GM12878 (cell line): ENCODE data around the gene NFASC. TPM values are rescaled to one million over a fixed set of nuclear protein-coding genes. Genes with fewer than 3 reads are reported as not detected.

Experiments
- ATAC-seq: fragments of 200-7000 bp; cut with Tn5 transposase; 3 replicates; pipeline ENCODE4 v1.9.1; 2020; ENCODE audit warnings: mild to moderate bottlenecking, moderate library complexity
- BruUV-seq: library from RNA; stranded (reverse); fragments of 400-500 nt; replicated peaks from 2 replicates; lab custom pipeline; 2021; lab: Mats Ljungman, UMichigan
- CTCF ChIA-PET: fragments of 300-600 bp; sonication (Branson Sonifier 250); formaldehyde crosslinking; extraction: SDS; loops from one replicate; lab custom pipeline; 2021; ENCODE audit warnings: inconsistent platforms; lab: Yijun Ruan, JAX
- POLR2A ChIA-PET: fragments of 350-600 bp; formaldehyde crosslinking; extraction: SDS; loops from one replicate; lab custom pipeline; 2021; ENCODE audit warnings: inconsistent platforms; lab: Charles Lee
- RAD21 ChIA-PET: fragments of 300-600 bp; sonication (Branson Sonifier 250); formaldehyde crosslinking; loops from one replicate; lab custom pipeline; 2023; ENCODE audit warnings: antibody characterized with exemption; ENCODE audit not compliant: unreplicated experiment; lab: Charles Lee
- SMC1A ChIA-PET: fragments of 300-600 bp; sonication (Branson Sonifier 250); formaldehyde crosslinking; loops from one replicate; lab custom pipeline; 2023; ENCODE audit not compliant: unreplicated experiment, uncharacterized antibody; lab: Charles Lee
- DNase-seq: peaks from one replicate; pipeline ENCODE4 v3.0.0-alpha.2; 2011; ENCODE audit warnings: low read depth, low spot score
- FAIRE-seq: peaks from 3 replicates; lab custom pipeline; 2011; peaks lifted over from hg19 to GRCh38; lab: Jason Lieb, UNC
- H2AFZ ChIP-seq: 2 replicates; pipeline ENCODE4 v1.6.0; 2011; ENCODE audit warnings: low read depth, low read length, control low read depth; ENCODE audit not compliant: control insufficient read depth
- H3K27ac ChIP-seq: 2 replicates; pipeline ENCODE4 v1.5.1; 2011; ENCODE audit warnings: control low read depth; ENCODE audit not compliant: control insufficient read depth, insufficient read depth
- H3K27me3 ChIP-seq, 2 experiments: replicated peaks in 1 of 2; 2 replicates each; pipeline versions ENCODE4 v1.6.0 to v1.6.1; 2011; ENCODE audit warnings: low read length in 1 of 2; ENCODE audit not compliant: control insufficient read depth in 2 of 2, insufficient read depth in 2 of 2
- H3K36me3 ChIP-seq, 2 experiments: 2 replicates each; pipeline ENCODE4 v1.5.1; 2011; ENCODE audit warnings: low read length in 1 of 2; ENCODE audit not compliant: control insufficient read depth in 2 of 2, insufficient read depth in 2 of 2
- H3K4me1 ChIP-seq: 2 replicates; pipeline ENCODE4 v1.6.1; 2011; ENCODE audit warnings: mild to moderate bottlenecking, low read length, moderate library complexity, mixed read lengths; ENCODE audit not compliant: control insufficient read depth, insufficient read depth
- H3K4me2 ChIP-seq: 2 replicates; pipeline ENCODE4 v1.6.0; 2011; ENCODE audit warnings: control low read depth; ENCODE audit not compliant: control insufficient read depth, insufficient read depth
- H3K4me3 ChIP-seq: fragments of 200-600 bp; sonication (generic); 2 replicates; pipeline ENCODE4 v1.5.1; 2016
- H3K79me2 ChIP-seq: 2 replicates; pipeline ENCODE4 v1.6.0; 2011; ENCODE audit warnings: low read length; ENCODE audit not compliant: control insufficient read depth, insufficient read depth
- H3K9ac ChIP-seq: 2 replicates; pipeline ENCODE4 v1.8.0; 2011; ENCODE audit warnings: low read length, control low read depth, mixed read lengths; ENCODE audit not compliant: control insufficient read depth, insufficient read depth
- H3K9me3 ChIP-seq: replicated peaks from 3 replicates; pipeline ENCODE4 v1.5.1; 2011; ENCODE audit warnings: mild to moderate bottlenecking, low read length; ENCODE audit not compliant: control insufficient read depth, insufficient read depth
- H4K20me1 ChIP-seq: 2 replicates; pipeline ENCODE4 v1.6.0; 2011; ENCODE audit not compliant: control insufficient read depth, insufficient read depth
- E4F1 ChIP-seq: fragments of 450-650 bp; IDR thresholded peaks from 2 replicates; pipeline ENCODE4 v1.6.1; 2018; ENCODE audit warnings: borderline replicate concordance, mild to moderate bottlenecking; ENCODE audit not compliant: partially characterized antibody
- HDGF ChIP-seq: fragments of 450-650 bp; IDR thresholded peaks from 2 replicates; pipeline ENCODE4 v1.6.1; 2016; ENCODE audit warnings: antibody characterized with exemption
- IKZF1 ChIP-seq: fragments of 450-650 bp; conservative IDR thresholded peaks from 2 replicates; pipeline ENCODE4 v1.6.1; 2017; ENCODE audit warnings: antibody characterized with exemption, mild to moderate bottlenecking
- NR2C2 ChIP-seq: IDR thresholded peaks from 2 replicates; pipeline ENCODE4 v1.6.1; 2011; ENCODE audit warnings: borderline replicate concordance, low read depth; ENCODE audit not compliant: control insufficient read depth, insufficient read length
- NRF1 ChIP-seq: conservative IDR thresholded peaks from 2 replicates; pipeline ENCODE4 v1.6.1; 2011; ENCODE audit warnings: mild to moderate bottlenecking, low read depth, low read length, improper control_type of control experiment
- POLR2AphosphoS5 ChIP-seq: IDR thresholded peaks from 2 replicates; pipeline ENCODE4 v1.6.1; 2011; ENCODE audit warnings: mild to moderate bottlenecking, low read length, inconsistent platforms
- RB1 ChIP-seq: fragments of 450-650 bp; formaldehyde crosslinking; IDR thresholded peaks from 2 replicates; pipeline ENCODE4 v1.6.1; 2017; ENCODE audit warnings: mild to moderate bottlenecking, borderline replicate concordance
- RCOR1 ChIP-seq: conservative IDR thresholded peaks from 2 replicates; pipeline ENCODE4 v1.6.1; 2012; ENCODE audit warnings: low read depth, low read length, improper control_type of control experiment
- SMARCA5 ChIP-seq: fragments of 450-650 bp; IDR thresholded peaks from 2 replicates; pipeline ENCODE4 v1.6.1; 2017; ENCODE audit warnings: mild to moderate bottlenecking
- WGBS: methylation state at CpG from one replicate; pipeline ENCODE4 v1.1.6; 2016; ENCODE audit warnings: low lambda C conversion rate; ENCODE audit not compliant: insufficient replicate concordance, insufficient coverage; ENCODE audit errors: missing lambda C conversion rate; 5-methylcytosine and 5-hydroxymethylcytosine counted together
- in situ Hi-C: fragments of 300-500 bp; cut with MboI; formaldehyde crosslinking; loops from 9 replicates; pipeline ENCODE4 v1.14.3; 2018; ENCODE audit warnings: mixed read lengths
- intact Hi-C: fragments of 100-400 bp; cut with micrococcal nuclease; formaldehyde crosslinking; loops from one replicate; pipeline ENCODE4 v1.14.2; 2022; ENCODE audit not compliant: unreplicated experiment
- polyA plus RNA-seq, 11 experiments: library from polyadenylated mRNA; depleted of rRNA in 4 of 11; unstranded in 6 of 11; stranded (reverse) in 5 of 11; fragments of >200 nt; fragmentation: Nextera tagmentation in 4 of 11; fragmentation: Illumina TruSeq in 1 of 11; extraction: Ambion mirVana in 4 of 11; extraction: Trizol in 1 of 11; gene quantifications; 1 replicate in 1 of 11; 2 replicates in 10 of 11; pipeline versions ENCODE4 v1.2.1 to v1.2.3, GENCODE V29; 2011 to 2016; ENCODE audit warnings: inconsistent platforms in 2 of 11, missing spikeins in 2 of 11, low read depth in 1 of 11
- total RNA-seq, 4 experiments: library from RNA; depleted of rRNA in 3 of 4; stranded (reverse); fragments of >200 nt in 3 of 4; fragmentation: Illumina TruSeq in 1 of 4; extraction: Trizol in 1 of 4; gene quantifications; 2 replicates each; pipeline versions ENCODE4 v1.2.1 to v1.2.3, GENCODE V29; 2013 to 2021
- TF ChIP-seq, protein P1 (sequence below): IDR thresholded peaks from 2 replicates; pipeline ENCODE4 v1.6.1; 2011; ENCODE audit warnings: low read depth, low read length, improper control_type of control experiment, borderline replicate concordance

NFASC gene
- total and polyA plus RNA-seq, 10 of the 15 experiments (the other 5 are each of a cell fraction or from before 2014, with no cell fraction given): 0.04 to 0.31 (median 0.12) TPM; not detected in 4

GRCh38 chr1:204992998-204993314 lies 122.3 kb downstream of the NFASC start:
- Histone ChIP-seq H3K4me2 (no peak overlapping the region), H3K36me3 (no peaks in the 10 kb centered on the region), H3K4me3 (no peak overlapping the region), H2AFZ (no peak overlapping the region), H3K9ac (no peak overlapping the region), H3K79me2 (no peaks in the 10 kb centered on the region), H3K4me1 (no peaks in the 10 kb centered on the region; the same call in 1 of the 2 replicates), H3K9me3 (no peaks in the 10 kb centered on the region), H3K27me3 (peaks cover 0 to 4% of the 10 kb centered on the region in 2 experiments; a peak in 2 of 4 replicates), H4K20me1 (no peaks in the 10 kb centered on the region), H3K27ac (no peak overlapping the region)
- ChIA-PET RAD21 (interaction anchor here (1.0 kb wide), 2 partner anchors 69 to 72 kb away, joined by 3 to 6 read pairs; no protein-coding TSS in a partner anchor), CTCF (interaction anchor here (0.8 to 7.9 kb wide), 5 partner anchors 16 to 262 kb away, joined by 3 to 151 read pairs (median 4); partner anchors contain the start of gene TMCC2), SMC1A (interaction anchor here (2.3 kb wide), 1 partner anchor 69 kb away, joined by 10 read pairs; no protein-coding TSS in a partner anchor), POLR2A (interaction anchor here (0.8 to 1.2 kb wide), 2 partner anchors 28 to 259 kb away, joined by 3 read pairs; no protein-coding TSS in a partner anchor)
- no TSS peak for BruUV-seq
- ATAC-seq (no peak), DNase-seq (no peak), FAIRE-seq (no peak)
- TF ChIP-seq RB1 (no peak), NRF1 (no peak), E4F1 (no peak), HDGF (no peak), NR2C2 (no peak), RCOR1 (no peak), IKZF1 (no peak), POLR2AphosphoS5 (no peak), SMARCA5 (no peak)
- TF ChIP-seq, protein P1, sequence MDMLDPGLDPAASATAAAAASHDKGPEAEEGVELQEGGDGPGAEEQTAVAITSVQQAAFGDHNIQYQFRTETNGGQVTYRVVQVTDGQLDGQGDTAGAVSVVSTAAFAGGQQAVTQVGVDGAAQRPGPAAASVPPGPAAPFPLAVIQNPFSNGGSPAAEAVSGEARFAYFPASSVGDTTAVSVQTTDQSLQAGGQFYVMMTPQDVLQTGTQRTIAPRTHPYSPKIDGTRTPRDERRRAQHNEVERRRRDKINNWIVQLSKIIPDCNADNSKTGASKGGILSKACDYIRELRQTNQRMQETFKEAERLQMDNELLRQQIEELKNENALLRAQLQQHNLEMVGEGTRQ: no peak
- in situ Hi-C loops: no loop called here
- 23% methylated on average over 10 of the region's 10 CpGs for WGBS
- intact Hi-C loops: no loop called here
